Mononuclear cell (primary cell): ENCODE measurements around the gene MTRR. TPM values are rescaled to one million over a fixed set of nuclear protein-coding genes. Genes with fewer than 3 reads are reported as not detected.

Experiments used
- H3K27me3 ChIP-seq: 2 replicates; pipeline ENCODE4 v1.6.0; 2011; ENCODE audit warnings: low read length, control low read depth; ENCODE audit not compliant: insufficient read depth
- H3K4me1 ChIP-seq: 2 replicates; pipeline ENCODE4 v1.5.1; 2011; ENCODE audit warnings: mild to moderate bottlenecking, low read length, control low read depth; ENCODE audit not compliant: insufficient read depth
- H3K4me3 ChIP-seq: 2 replicates; pipeline ENCODE4 v1.5.1; 2011; ENCODE audit warnings: mild to moderate bottlenecking, low read length, moderate library complexity
- H3K9me3 ChIP-seq: 2 replicates; pipeline ENCODE4 v1.5.1; 2011; ENCODE audit warnings: low read depth, mild to moderate bottlenecking, control low read depth, low read length
- total RNA-seq: library from RNA; depleted of rRNA; stranded (reverse); fragments of >200 nt; gene quantifications from one replicate; pipeline ENCODE4 v1.2.3, GENCODE V29; 2012

Gene MTRR
- total RNA-seq, 1 donor: 104 TPM

- Histone ChIP-seq H3K4me3 (no peak overlapping the region), H3K4me1 (no peaks in the 10 kb centered on the region), H3K27me3 (no peaks in the 10 kb centered on the region), H3K9me3 (no peaks in the 10 kb centered on the region)
Measured at GRCh38 chr5:7930011-7930410, 61.1 kb downstream of the MTRR start.

GRCh38 chr5:7941692-7942091, 72.7 kb downstream of the MTRR start:
- Histone ChIP-seq H3K27me3 (no peaks in the 10 kb centered on the region), H3K4me3 (no peak overlapping the region), H3K9me3 (no peaks in the 10 kb centered on the region), H3K4me1 (no peaks in the 10 kb centered on the region)

GRCh38 chr5:7947301-7947700, 78.4 kb downstream of the MTRR start:
- no peak overlapping the region for H3K4me3 ChIP-seq
- no peaks in the 10 kb centered on the region for H3K9me3 ChIP-seq
- H3K27me3 ChIP-seq: no peaks in the 10 kb centered on the region
- no peaks in the 10 kb centered on the region for H3K4me1 ChIP-seq

Other genes starting within 250 kb of the MTRR start
- not detected for gene CFAP90, start 18.0 kb upstream of the MTRR start, total RNA-seq
- 9.2 TPM for gene FASTKD3, start 117 bp upstream of the MTRR start, total RNA-seq